ENCODE measurements around the gene CRACDL.

The CRACDL gene

GRCh38 chr2:98821629-98822135, 114.3 kb downstream of the CRACDL start:
- no peak for DNase-seq

- no peak for DNase-seq
Observed at GRCh38 chr2:98819231-98819766, 116.7 kb downstream of the CRACDL start.

DNA sequence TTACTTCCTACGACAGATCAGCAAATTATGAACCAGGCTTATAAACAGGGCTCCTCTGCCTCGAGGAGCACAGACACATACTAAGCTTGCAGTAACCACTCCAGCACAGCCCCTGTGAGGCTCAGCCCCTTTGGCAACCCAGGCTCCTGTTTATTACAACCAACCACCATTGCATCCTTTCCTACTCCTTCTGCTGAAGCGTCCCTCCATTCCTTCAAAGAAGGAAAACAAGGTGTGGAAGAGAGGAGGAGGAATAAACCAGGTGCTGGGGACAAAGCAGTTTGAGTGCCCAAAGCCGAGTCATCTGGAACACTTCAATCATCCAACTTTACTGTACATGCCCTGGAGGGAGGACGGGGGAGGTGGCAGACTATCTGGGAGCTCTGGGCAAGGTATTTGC, 117.9 kb downstream of the CRACDL start:
- DNase-seq: no peak

DNA sequence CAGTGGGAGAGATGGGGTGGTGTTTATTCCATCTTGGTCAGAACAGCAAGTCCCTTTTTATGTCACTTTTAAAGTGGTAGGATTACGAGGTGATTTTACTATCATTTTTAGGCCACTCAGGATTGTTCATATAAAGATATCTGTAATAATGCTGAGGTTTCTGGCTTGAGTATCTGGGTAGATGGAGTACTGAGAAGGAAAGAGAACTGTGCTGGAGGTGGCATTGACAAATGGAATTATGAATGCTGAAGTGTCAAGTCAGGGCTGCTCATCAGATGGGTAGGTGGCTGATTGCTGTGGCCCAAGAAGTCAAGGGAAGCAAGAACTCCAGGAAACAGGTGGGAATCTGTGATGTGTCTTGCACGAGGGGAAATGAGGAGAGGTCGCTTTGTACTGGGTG, 119.7 kb downstream of the CRACDL start:
- no peak for DNase-seq

- no peak for DNase-seq
Observed at GRCh38 chr2:98815795-98816194, 120.2 kb downstream of the CRACDL start.

GRCh38 chr2:98811766-98812165, 124.3 kb downstream of the CRACDL start:
- DNase-seq: no peak

DNA sequence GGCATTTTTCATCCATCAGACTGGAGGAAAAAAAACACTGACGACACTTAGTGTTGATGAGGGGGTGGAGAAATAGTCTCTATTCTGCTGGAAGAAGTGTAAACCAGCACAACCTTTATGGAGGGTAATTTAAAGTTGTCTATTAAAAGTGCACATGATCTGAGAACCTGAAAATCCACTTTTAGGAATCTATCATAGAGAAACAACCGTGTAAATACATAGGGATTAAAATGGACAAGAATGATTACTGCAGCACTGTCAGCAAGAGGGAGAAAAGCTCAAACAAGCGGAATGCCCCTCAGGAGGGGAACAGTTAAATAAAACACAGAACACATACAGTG, 125.5 kb downstream of the CRACDL start:
- no peak for DNase-seq

DNA sequence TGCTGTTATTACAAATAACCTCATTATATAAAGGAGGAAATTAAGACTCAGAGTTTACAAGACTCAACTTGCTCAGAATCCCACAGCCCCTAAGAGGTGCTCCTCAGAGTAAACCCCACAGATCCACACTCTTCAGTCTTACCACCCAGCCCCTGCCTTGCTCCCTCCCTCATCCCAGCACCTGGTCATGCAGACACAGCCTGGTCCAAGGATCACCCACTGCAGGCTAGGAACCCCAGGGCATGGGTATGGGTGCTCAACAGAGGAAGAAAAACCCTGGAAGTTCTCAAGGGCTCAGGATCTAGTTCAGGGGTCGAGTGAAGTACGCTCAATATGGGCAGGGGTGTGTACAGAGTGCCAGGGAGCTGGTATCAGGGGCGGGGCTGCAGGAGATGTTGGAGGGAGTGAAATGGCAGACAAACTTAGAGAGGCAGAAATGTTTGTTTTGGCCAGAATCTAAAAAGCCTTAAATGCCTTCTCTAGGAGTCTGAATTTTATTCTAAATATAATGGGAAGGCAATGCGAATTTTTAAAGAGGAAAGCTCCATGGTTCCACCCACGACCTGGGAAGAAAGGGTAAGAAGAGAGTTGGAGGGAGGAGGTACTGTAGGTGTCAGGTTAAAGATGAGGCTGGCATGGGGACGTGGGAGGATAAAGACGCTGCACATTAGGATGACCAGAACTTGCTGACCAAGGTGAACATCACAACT, 126.0 kb downstream of the CRACDL start:
- no peak for DNase-seq

DNA sequence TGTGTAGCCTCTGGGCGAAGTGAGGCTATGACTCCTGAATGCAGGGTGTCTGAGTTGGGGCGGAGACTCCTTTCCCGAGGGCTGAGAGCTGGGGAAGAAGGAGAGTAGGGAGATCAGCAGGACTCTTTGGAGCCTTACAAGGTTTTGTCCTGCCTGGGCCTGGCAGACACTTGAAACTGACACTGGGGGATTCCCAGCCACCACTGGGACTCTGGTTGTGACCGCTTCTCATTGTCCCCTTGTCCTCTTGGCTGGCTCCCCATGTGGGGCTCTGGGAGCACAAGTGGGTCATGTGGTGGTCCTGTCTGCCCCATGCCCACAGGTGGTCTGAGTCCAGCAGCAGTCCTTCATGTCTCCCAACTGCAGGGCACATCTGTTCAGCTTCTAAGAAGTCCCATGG, 126.9 kb downstream of the CRACDL start:
- DNase-seq: no peak

- DNase-seq: no peak
Observed at GRCh38 chr2:98808546-98808945, 127.5 kb downstream of the CRACDL start.

- no peak for DNase-seq
Observed at GRCh38 chr2:98807929-98808328, 128.1 kb downstream of the CRACDL start.

DNA sequence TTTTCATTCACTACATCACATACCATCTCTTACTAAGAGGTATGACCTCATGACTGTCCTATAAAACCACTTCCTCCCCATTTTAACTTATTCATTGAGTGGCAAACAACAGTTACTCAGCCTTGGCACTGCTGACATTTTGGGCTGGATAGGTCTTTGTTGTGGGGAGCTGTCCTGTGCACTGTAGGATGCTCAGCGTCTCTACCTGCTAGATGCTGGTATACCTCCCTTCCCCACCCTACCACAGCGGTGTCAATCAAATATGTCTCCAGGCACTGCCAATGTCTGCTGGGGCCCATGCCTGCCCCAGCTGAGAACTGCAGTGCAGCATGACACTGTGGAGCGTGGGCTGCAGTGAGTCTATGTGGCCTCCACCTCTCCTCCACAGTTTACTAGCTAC, 128.8 kb downstream of the CRACDL start:
- DNase-seq: peak; percentile 69

- no peak for DNase-seq
Observed at GRCh38 chr2:98806236-98806697, 129.8 kb downstream of the CRACDL start.

GRCh38 chr2:98805412-98806171, 130.4 kb downstream of the CRACDL start:
- DNase-seq: no peak

DNA sequence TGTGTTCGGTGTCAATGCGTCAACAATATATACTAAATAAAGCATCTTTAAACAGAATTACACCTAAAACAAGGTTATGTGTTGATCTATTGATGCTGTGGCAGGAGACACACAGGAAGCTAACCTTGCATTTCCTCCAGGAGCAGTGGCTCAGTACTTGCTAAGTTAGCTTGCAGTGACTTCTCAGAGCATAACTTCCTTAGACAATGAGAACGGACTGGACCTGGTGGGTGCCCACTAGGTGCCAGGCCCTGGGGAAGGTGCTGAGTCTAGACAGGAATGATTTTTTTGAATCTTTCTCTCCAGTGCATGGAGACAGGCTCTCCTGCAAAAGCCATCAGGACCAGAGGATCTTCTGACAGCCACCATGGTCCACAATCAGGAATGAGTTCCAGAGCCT, 131.3 kb downstream of the CRACDL start:
- DNase-seq: no peak

- DNase-seq: no peak
Observed at GRCh38 chr2:98804265-98804650, 131.8 kb downstream of the CRACDL start.

GRCh38 chr2:98803405-98804264, 132.4 kb downstream of the CRACDL start:
- DNase-seq: no peak

- DNase-seq: no peak
Observed at GRCh38 chr2:98802344-98802743, 133.7 kb downstream of the CRACDL start.

DNA sequence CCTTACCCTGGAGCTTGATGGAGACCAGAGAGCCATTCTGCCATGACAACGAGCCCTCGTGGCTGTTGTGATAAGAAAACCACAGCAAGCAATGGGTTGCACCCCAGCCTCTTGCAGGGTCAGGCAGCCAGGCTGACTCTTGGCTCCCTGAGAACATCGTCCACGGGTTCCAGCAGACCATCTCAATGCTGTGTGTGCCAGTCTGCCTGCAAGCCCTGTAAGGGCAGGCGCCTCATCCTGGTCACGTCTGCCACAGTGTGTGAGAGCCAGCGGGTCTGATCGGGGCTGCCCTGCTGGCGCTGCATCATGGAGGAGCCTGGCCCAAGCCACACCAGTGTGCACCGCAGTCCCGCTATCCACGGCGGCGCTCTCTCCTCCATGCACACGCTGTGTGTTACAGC, 134.1 kb downstream of the CRACDL start:
- no peak for DNase-seq

DNA sequence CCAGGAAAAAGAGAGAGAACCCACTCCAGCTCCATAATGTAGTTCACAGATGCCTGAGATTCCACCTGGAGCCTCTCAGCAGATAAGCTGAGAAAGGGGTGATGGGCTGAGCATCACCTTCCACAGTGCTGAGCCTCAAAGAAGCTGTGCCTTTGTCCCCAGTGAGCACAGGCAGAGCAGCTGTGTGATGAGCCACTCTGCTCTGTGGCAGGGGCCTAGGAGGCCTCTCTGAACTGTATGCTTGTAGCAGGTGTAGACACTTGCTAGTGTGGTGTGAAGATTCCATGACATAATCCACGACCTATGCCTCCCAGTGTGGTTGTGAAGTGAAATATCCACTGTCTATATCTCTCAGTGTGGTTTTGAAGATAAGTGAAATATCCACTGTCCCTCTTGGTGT, 134.7 kb downstream of the CRACDL start:
- DNase-seq: no peak

DNA sequence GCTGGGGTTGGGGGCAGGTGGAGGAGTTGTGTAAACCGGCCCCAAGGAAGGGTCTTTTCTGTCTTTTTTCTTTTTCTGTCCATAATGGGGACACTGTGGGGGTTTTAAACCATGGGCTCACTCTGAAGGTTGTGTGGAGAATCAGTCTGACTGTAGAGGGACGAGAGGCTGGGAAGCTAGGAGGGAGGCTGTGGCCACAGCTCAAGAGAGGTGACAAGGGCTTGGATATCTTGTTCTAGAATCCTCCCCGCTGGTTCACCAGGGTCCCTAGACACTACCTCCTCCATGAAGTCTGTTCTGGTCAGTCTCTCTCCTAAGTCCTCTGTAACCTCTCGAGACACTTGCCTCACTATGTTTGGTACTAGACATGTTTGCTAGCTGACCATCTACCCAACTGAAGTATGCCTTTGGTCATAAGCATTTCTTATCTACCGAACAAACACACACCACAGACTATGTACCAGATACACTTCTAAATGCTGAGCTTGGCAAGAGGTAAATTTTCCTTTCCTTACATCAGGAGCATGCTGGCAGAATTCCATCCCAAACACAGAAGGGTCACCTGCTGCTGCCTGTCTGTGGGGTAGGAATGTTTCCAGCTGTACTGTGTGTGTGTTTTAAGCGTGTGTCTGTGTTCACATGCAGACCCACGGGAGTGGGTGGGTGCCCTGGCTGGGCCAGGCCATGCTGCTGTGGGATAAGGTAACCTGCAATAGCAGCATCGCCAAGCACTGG, 135.5 kb downstream of the CRACDL start:
- no peak for DNase-seq

Data from CD4-positive, alpha-beta T cell treated with Interleukin-6 for 4 hours (primary cell).